ENCODE measurements around the gene KLHL13. TPM values are rescaled to one million over a fixed set of nuclear protein-coding genes. Genes with fewer than 3 reads are reported as not detected.
"Not testable (repeated sequence)": the region's sequence is repeated elsewhere in the genome, so short reads cannot be mapped to it uniquely, and the experiment has no call there.

Gene KLHL13
- total and polyA plus RNA-seq, 2 donors from 2014 or later = 13.8 to 55.4 TPM

DNA sequence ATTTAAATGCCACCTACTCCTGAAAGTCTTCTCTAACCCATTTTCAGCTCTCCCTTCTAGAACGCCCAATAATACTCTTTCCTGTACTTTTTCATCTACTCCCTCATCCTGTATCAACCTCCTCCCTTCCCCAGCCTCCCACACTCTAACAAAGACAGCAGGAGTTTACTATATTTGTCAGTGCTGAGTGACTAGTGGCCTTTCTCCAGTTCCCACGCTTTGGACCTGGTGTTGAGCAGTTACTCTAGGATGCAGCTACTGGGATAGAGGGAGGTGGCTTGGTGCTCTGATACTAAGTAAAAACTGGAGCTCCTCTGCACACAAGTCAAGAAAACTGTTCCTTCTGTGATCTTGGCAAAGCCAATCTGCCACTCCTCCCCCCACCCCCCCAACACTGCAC, 36.1 kb upstream of the KLHL13 start:
- Histone ChIP-seq H3K4me3 (ENCODE audit: low read length in 3 of 3) (no peak overlapping the region), H3K27ac (ENCODE audit: low read depth in 2 of 2, low read length in 2 of 2) (no peak overlapping the region), H3K27me3 (ENCODE audit: control insufficient read depth, insufficient read depth, low read length) (no peaks in the 10 kb centered on the region), H3K4me1 (ENCODE audit: control insufficient read depth in 2 of 3, insufficient read depth in 2 of 3, low read depth in 1 of 3, low read length in 3 of 3) (no peaks in the 10 kb centered on the region), H3K9me3 (ENCODE audit: control insufficient read depth in 2 of 3, insufficient read depth in 1 of 3, low read length in 3 of 3) (no peaks in the 10 kb centered on the region), H3K36me3 (ENCODE audit: control insufficient read depth in 2 of 3, insufficient read depth in 3 of 3, low read length in 3 of 3) (no peaks in the 10 kb centered on the region), H3K9ac (ENCODE audit: low read length in 3 of 3) (no peak overlapping the region)
- TF ChIP-seq, protein P1, sequence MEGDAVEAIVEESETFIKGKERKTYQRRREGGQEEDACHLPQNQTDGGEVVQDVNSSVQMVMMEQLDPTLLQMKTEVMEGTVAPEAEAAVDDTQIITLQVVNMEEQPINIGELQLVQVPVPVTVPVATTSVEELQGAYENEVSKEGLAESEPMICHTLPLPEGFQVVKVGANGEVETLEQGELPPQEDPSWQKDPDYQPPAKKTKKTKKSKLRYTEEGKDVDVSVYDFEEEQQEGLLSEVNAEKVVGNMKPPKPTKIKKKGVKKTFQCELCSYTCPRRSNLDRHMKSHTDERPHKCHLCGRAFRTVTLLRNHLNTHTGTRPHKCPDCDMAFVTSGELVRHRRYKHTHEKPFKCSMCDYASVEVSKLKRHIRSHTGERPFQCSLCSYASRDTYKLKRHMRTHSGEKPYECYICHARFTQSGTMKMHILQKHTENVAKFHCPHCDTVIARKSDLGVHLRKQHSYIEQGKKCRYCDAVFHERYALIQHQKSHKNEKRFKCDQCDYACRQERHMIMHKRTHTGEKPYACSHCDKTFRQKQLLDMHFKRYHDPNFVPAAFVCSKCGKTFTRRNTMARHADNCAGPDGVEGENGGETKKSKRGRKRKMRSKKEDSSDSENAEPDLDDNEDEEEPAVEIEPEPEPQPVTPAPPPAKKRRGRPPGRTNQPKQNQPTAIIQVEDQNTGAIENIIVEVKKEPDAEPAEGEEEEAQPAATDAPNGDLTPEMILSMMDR (IDR thresholded peaks at IDR 0.05; ENCODE audit: borderline replicate concordance, extremely low read depth, insufficient read depth) = no peak
- DNase-seq = peak in 1 of 5 donors; percentile 6
- no peak for FAIRE-seq
- intact Hi-C loops (cut with DNase I) = no loop called here

DNA sequence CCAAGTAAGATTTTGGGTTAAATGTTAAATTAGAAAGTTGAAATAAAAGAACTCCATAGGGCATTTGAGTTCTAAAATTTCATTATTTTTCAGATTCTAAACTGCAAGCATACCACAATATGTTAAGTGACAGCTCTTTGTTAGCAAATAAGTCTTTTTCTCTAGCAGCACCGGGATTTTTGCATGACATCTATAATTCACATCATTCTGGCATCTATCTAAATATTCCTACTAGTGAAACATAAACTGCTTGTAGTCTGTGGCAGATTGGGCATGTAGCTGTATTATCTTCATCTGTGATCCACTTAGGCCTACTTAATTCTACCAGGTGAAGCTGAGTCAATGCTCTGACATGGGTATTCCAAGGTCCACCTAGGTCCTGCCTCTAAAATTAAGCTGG, 32.1 kb upstream of the KLHL13 start:
- Histone ChIP-seq H3K9me3 (ENCODE audit: control insufficient read depth in 2 of 3, insufficient read depth in 1 of 3, low read length in 3 of 3) (no peaks in the 10 kb centered on the region), H3K9ac (ENCODE audit: low read length in 3 of 3) (no peak overlapping the region), H3K27me3 (ENCODE audit: control insufficient read depth, insufficient read depth, low read length) (no peaks in the 10 kb centered on the region), H3K4me1 (ENCODE audit: control insufficient read depth in 2 of 3, insufficient read depth in 2 of 3, low read depth in 1 of 3, low read length in 3 of 3) (no peaks in the 10 kb centered on the region), H3K4me3 (ENCODE audit: low read length in 3 of 3) (no peak overlapping the region), H3K27ac (ENCODE audit: low read depth in 2 of 2, low read length in 2 of 2) (no peak overlapping the region), H3K36me3 (ENCODE audit: control insufficient read depth in 2 of 3, insufficient read depth in 3 of 3, low read length in 3 of 3) (no peaks in the 10 kb centered on the region)
- FAIRE-seq = no peak
- TF ChIP-seq, protein P1 (IDR thresholded peaks at IDR 0.05; ENCODE audit: borderline replicate concordance, extremely low read depth, insufficient read depth) = no peak
- DNase-seq = no peak
- intact Hi-C loops (cut with DNase I) = no loop called here

DNA sequence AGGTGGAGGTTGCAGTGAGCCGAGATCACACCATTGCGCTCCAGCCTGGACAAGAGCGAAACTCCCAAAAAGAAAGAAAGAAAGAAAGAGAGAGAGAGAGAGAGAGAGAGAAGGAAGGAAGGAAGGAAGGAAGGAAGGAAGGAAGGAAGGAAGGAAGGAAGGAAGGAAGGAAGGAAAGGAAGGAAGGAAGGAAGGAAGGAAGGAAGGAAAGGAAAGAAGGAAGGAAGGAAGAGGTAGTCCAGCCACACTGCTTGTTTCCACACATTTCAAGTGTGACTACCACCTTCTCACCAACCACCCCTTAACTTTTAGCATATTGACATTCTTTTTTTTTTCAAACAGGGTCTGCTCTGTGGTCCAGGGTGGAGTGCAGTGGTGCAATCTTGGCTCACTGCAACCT, 31.2 kb upstream of the KLHL13 start:
- not testable (repeated sequence) for FAIRE-seq; H3K27me3 ChIP-seq (ENCODE audit: control insufficient read depth, insufficient read depth, low read length); DNase-seq

DNA sequence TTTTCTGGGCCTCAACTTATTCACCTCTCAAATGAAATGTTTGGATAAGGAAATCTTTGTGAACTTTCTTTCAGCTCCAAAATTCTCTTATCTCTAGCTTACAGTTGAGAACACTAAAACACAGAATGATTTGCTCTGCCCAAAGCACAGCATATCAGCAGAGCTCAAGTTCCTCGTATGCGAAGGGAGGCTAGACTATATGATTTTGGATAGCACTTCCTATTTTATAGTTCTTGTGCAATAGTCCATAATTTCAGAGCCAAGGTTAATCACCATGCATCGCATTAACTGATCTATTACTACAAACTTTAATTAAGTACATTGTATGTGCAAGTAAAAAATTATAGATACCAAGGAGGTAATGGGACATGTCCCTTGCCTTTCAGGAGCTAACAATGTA, 27.0 kb upstream of the KLHL13 start:
- intact Hi-C loops (cut with DNase I) = no loop called here
- no peaks in the 10 kb centered on the region for H3K36me3 ChIP-seq (ENCODE audit: control insufficient read depth in 2 of 3, insufficient read depth in 3 of 3, low read length in 3 of 3)
- no peak overlapping the region for H3K4me3 ChIP-seq (ENCODE audit: low read length in 3 of 3)
- no peaks in the 10 kb centered on the region for H3K9me3 ChIP-seq (ENCODE audit: control insufficient read depth in 2 of 3, insufficient read depth in 1 of 3, low read length in 3 of 3)
- no peak overlapping the region for H3K27ac ChIP-seq (ENCODE audit: low read depth in 2 of 2, low read length in 2 of 2)
- no peak overlapping the region for H3K9ac ChIP-seq (ENCODE audit: low read length in 3 of 3)
- DNase-seq = no peak
- no peaks in the 10 kb centered on the region for H3K27me3 ChIP-seq (ENCODE audit: control insufficient read depth, insufficient read depth, low read length)
- TF ChIP-seq, protein P1 (IDR thresholded peaks at IDR 0.05; ENCODE audit: borderline replicate concordance, extremely low read depth, insufficient read depth) = no peak
- no peaks in the 10 kb centered on the region for H3K4me1 ChIP-seq (ENCODE audit: control insufficient read depth in 2 of 3, insufficient read depth in 2 of 3, low read depth in 1 of 3, low read length in 3 of 3)
- FAIRE-seq = no peak

More for the DNA sequence above, 31.2 kb upstream of the KLHL13 start:
- H3K9ac ChIP-seq (ENCODE audit: low read length in 3 of 3); intact Hi-C loops (cut with DNase I); H3K4me3 ChIP-seq (ENCODE audit: low read length in 3 of 3); H3K4me1 ChIP-seq (ENCODE audit: control insufficient read depth in 2 of 3, insufficient read depth in 2 of 3, low read depth in 1 of 3, low read length in 3 of 3); H3K36me3 ChIP-seq (ENCODE audit: control insufficient read depth in 2 of 3, insufficient read depth in 3 of 3, low read length in 3 of 3); H3K9me3 ChIP-seq (ENCODE audit: control insufficient read depth in 2 of 3, insufficient read depth in 1 of 3, low read length in 3 of 3); H3K27ac ChIP-seq (ENCODE audit: low read depth in 2 of 2, low read length in 2 of 2): not testable (repeated sequence)
